ENCODE results near the gene SIK3. TPM values are rescaled to one million over a fixed set of nuclear protein-coding genes. Genes with fewer than 3 reads are reported as not detected.

SIK3 gene
- total RNA-seq, 1 experiment from 2014 or later: 4.1 TPM

GRCh38 chr11:116830184-116830912 lies 267.9 kb downstream of the SIK3 start:
- Histone ChIP-seq H2AFZ (ENCODE audit: low read length) (no peak overlapping the region), H3K9me3 (ENCODE audit: low read length) (no peaks in the 10 kb centered on the region), H3K4me2 (ENCODE audit: low read depth, low read length, poor library complexity, severe bottlenecking) (no peak overlapping the region), H3K9me2 (replicated peaks; ENCODE audit: insufficient read depth, low read length) (no peaks in the 10 kb centered on the region), H3K27me3 (ENCODE audit: low read length) (no peaks in the 10 kb centered on the region), H3K4me3 (ENCODE audit: low read length) (no peak overlapping the region), H4K20me1 (ENCODE audit: insufficient read depth, low read depth, low read length) (no peaks in the 10 kb centered on the region), H3K9ac (ENCODE audit: low read length) (no peak overlapping the region), H3K27ac (ENCODE audit: low read length) (no peak overlapping the region), H3K36me3 (ENCODE audit: insufficient read depth, low read length) (no peaks in the 10 kb centered on the region), H3K79me2 (ENCODE audit: low read length) (no peaks in the 10 kb centered on the region), H3K4me1 (ENCODE audit: low read length) (peaks cover 2% of the 10 kb centered on the region)
- no peak for DNase-seq

DNA sequence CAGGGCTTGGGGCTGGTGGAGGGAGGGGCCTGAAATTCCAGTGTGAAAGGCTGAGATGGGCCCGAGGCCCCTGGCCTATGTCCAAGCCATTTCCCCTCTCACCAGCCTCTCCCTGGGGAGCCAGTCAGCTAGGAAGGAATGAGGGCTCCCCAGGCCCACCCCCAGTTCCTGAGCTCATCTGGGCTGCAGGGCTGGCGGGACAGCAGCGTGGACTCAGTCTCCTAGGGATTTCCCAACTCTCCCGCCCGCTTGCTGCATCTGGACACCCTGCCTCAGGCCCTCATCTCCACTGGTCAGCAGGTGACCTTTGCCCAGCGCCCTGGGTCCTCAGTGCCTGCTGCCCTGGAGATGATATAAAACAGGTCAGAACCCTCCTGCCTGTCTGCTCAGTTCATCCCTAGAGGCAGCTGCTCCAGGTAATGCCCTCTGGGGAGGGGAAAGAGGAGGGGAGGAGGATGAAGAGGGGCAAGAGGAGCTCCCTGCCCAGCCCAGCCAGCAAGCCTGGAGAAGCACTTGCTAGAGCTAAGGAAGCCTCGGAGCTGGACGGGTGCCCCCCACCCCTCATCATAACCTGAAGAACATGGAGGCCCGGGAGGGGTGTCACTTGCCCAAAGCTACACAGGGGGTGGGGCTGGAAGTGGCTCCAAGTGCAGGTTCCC lies 268.6 kb downstream of the SIK3 start, which contains the start of gene APOC3:
APOC3 (plus strand) TSS at position 383 of the 659 bp plus-strand sequence. CDS start 676 bp downstream, outside the sequence.
- no peak for DNase-seq
- Histone ChIP-seq H3K9me2 (replicated peaks; ENCODE audit: insufficient read depth, low read length) (no peaks in the 10 kb centered on the region), H2AFZ (ENCODE audit: low read length) (no peak within 1 kb of the TSS), H3K79me2 (ENCODE audit: low read length) (no peaks in the 10 kb centered on the region), H3K36me3 (ENCODE audit: insufficient read depth, low read length) (no peaks in the 10 kb centered on the region), H3K27ac (ENCODE audit: low read length) (no peak within 1 kb of the TSS), H3K27me3 (ENCODE audit: low read length) (no peaks in the 10 kb centered on the region), H3K4me3 (ENCODE audit: low read length) (no peak within 1 kb of the TSS), H3K9me3 (ENCODE audit: low read length) (no peaks in the 10 kb centered on the region), H3K9ac (ENCODE audit: low read length) (no peak within 1 kb of the TSS), H4K20me1 (ENCODE audit: insufficient read depth, low read depth, low read length) (no peaks in the 10 kb centered on the region), H3K4me1 (ENCODE audit: low read length) (no peaks in the 10 kb centered on the region), H3K4me2 (ENCODE audit: low read depth, low read length, poor library complexity, severe bottlenecking) (no peak within 1 kb of the TSS)

- H3K4me1 ChIP-seq (ENCODE audit: low read length): no peaks in the 10 kb centered on the region
- no peaks in the 10 kb centered on the region for H4K20me1 ChIP-seq (ENCODE audit: insufficient read depth, low read depth, low read length)
- H3K9me3 ChIP-seq (ENCODE audit: low read length): no peaks in the 10 kb centered on the region
- H3K4me2 ChIP-seq (ENCODE audit: low read depth, low read length, poor library complexity, severe bottlenecking): no peak overlapping the region
- no peaks in the 10 kb centered on the region for H3K27me3 ChIP-seq (ENCODE audit: low read length)
- H3K4me3 ChIP-seq (ENCODE audit: low read length): no peak overlapping the region
- H3K9ac ChIP-seq (ENCODE audit: low read length): no peak overlapping the region
- H2AFZ ChIP-seq (ENCODE audit: low read length): no peak overlapping the region
- no peaks in the 10 kb centered on the region for H3K9me2 ChIP-seq (replicated peaks; ENCODE audit: insufficient read depth, low read length)
- no peak for DNase-seq
- no peak overlapping the region for H3K27ac ChIP-seq (ENCODE audit: low read length)
- H3K79me2 ChIP-seq (ENCODE audit: low read length): no peaks in the 10 kb centered on the region
- H3K36me3 ChIP-seq (ENCODE audit: insufficient read depth, low read length): no peaks in the 10 kb centered on the region
These were observed 269.4 kb downstream of the SIK3 start for GRCh38 chr11:116828632-116829524.

- Histone ChIP-seq H3K4me2 (ENCODE audit: low read depth, low read length, poor library complexity, severe bottlenecking) (no peak overlapping the region), H3K27me3 (ENCODE audit: low read length) (no peaks in the 10 kb centered on the region), H3K9me2 (replicated peaks; ENCODE audit: insufficient read depth, low read length) (no peaks in the 10 kb centered on the region), H3K36me3 (ENCODE audit: insufficient read depth, low read length) (no peaks in the 10 kb centered on the region), H3K9ac (ENCODE audit: low read length) (no peak overlapping the region), H4K20me1 (ENCODE audit: insufficient read depth, low read depth, low read length) (no peaks in the 10 kb centered on the region), H3K27ac (ENCODE audit: low read length) (no peak overlapping the region), H3K4me1 (ENCODE audit: low read length) (no peaks in the 10 kb centered on the region), H3K79me2 (ENCODE audit: low read length) (no peaks in the 10 kb centered on the region), H3K4me3 (ENCODE audit: low read length) (no peak overlapping the region), H3K9me3 (ENCODE audit: low read length) (no peaks in the 10 kb centered on the region), H2AFZ (ENCODE audit: low read length) (no peak overlapping the region)
- no peak for DNase-seq
These were observed 270.8 kb downstream of the SIK3 start for GRCh38 chr11:116827461-116827860.

DNA sequence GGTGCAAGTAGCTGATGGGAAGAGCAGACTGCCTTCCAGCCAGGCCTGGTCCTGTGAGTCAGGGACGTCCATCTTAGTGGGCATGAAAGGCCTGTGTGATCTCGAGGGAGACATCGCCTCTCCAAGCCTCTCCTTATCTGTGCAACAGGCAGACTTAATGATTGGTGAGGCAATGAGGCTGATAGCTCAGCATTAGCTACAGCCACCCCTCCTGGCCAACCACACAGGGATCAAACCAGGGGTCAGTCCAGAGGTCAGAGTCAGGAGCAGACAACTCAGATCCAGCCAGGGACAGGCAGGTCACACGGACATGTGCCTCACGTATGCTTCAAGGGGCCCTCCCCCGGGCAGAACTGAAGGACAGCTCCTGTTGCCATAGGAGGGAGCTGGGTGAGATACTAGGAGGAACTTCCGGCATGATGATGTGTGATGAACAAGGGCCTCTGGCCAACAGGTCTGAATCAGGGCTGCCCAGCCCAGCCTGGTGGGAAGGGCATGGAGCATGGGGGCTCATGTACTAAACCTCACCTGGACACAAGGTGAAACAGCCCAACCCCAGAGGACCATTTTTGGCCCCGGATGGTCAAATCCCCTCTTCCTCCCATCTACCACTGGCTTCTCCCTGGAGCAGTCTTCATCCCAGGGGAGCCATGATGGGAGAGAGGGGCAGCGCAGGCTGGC lies 271.3 kb downstream of the SIK3 start:
- Histone ChIP-seq H3K27ac (ENCODE audit: low read length) (no peak overlapping the region), H2AFZ (ENCODE audit: low read length) (no peak overlapping the region), H3K36me3 (ENCODE audit: insufficient read depth, low read length) (no peaks in the 10 kb centered on the region), H3K9ac (ENCODE audit: low read length) (no peak overlapping the region), H3K9me3 (ENCODE audit: low read length) (no peaks in the 10 kb centered on the region), H4K20me1 (ENCODE audit: insufficient read depth, low read depth, low read length) (no peaks in the 10 kb centered on the region), H3K79me2 (ENCODE audit: low read length) (no peaks in the 10 kb centered on the region), H3K27me3 (ENCODE audit: low read length) (no peaks in the 10 kb centered on the region), H3K4me2 (ENCODE audit: low read depth, low read length, poor library complexity, severe bottlenecking) (no peak overlapping the region), H3K4me3 (ENCODE audit: low read length) (no peak overlapping the region), H3K4me1 (ENCODE audit: low read length) (no peaks in the 10 kb centered on the region), H3K9me2 (replicated peaks; ENCODE audit: insufficient read depth, low read length) (no peaks in the 10 kb centered on the region)
- no peak for DNase-seq

GRCh38 chr11:116825854-116826750 lies 272.1 kb downstream of the SIK3 start:
- no peaks in the 10 kb centered on the region for H3K9me2 ChIP-seq (replicated peaks; ENCODE audit: insufficient read depth, low read length)
- H3K27ac ChIP-seq (ENCODE audit: low read length): no peak overlapping the region
- no peak for DNase-seq
- no peak overlapping the region for H2AFZ ChIP-seq (ENCODE audit: low read length)
- H3K79me2 ChIP-seq (ENCODE audit: low read length): no peaks in the 10 kb centered on the region
- H3K4me3 ChIP-seq (ENCODE audit: low read length): no peak overlapping the region
- no peaks in the 10 kb centered on the region for H3K27me3 ChIP-seq (ENCODE audit: low read length)
- H3K4me2 ChIP-seq (ENCODE audit: low read depth, low read length, poor library complexity, severe bottlenecking): no peak overlapping the region
- H3K9me3 ChIP-seq (ENCODE audit: low read length): no peaks in the 10 kb centered on the region
- no peaks in the 10 kb centered on the region for H3K36me3 ChIP-seq (ENCODE audit: insufficient read depth, low read length)
- H3K9ac ChIP-seq (ENCODE audit: low read length): no peak overlapping the region
- no peaks in the 10 kb centered on the region for H3K4me1 ChIP-seq (ENCODE audit: low read length)
- H4K20me1 ChIP-seq (ENCODE audit: insufficient read depth, low read depth, low read length): no peaks in the 10 kb centered on the region

DNA sequence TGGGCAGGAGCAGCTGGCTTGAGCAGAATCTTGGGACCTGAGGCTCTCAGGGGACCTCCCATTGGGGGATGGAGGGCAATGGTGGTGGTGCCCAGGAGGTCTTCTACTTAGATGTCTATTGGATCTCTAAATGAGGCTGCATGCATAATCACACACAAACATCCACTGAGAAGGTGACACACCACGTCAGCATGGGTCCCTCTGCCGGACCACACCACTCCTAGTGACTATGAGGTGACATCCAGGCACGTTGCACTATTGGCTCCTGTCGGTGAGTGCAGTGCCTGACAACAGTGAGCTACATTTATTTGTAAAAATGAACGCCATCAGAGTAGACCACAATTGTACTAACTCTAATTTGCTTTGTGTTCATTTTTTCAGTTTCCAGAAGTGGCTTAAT lies 272.8 kb downstream of the SIK3 start:
- Histone ChIP-seq H3K79me2 (ENCODE audit: low read length) (no peaks in the 10 kb centered on the region), H3K27me3 (ENCODE audit: low read length) (no peaks in the 10 kb centered on the region), H2AFZ (ENCODE audit: low read length) (no peak overlapping the region), H3K9ac (ENCODE audit: low read length) (no peak overlapping the region), H3K36me3 (ENCODE audit: insufficient read depth, low read length) (no peaks in the 10 kb centered on the region), H3K9me2 (replicated peaks; ENCODE audit: insufficient read depth, low read length) (no peaks in the 10 kb centered on the region), H3K4me2 (ENCODE audit: low read depth, low read length, poor library complexity, severe bottlenecking) (no peak overlapping the region), H3K4me3 (ENCODE audit: low read length) (no peak overlapping the region), H3K27ac (ENCODE audit: low read length) (no peak overlapping the region), H3K9me3 (ENCODE audit: low read length) (no peaks in the 10 kb centered on the region), H3K4me1 (ENCODE audit: low read length) (no peaks in the 10 kb centered on the region), H4K20me1 (ENCODE audit: insufficient read depth, low read depth, low read length) (no peaks in the 10 kb centered on the region)
- DNase-seq: no peak

Measured in Karpas-422 (cell line).